ENCODE results near the gene CNKSR3.
"Not testable (repeated sequence)": the region's sequence is repeated elsewhere in the genome, so short reads cannot be mapped to it uniquely, and the experiment has no call there.

The CNKSR3 gene

DNA sequence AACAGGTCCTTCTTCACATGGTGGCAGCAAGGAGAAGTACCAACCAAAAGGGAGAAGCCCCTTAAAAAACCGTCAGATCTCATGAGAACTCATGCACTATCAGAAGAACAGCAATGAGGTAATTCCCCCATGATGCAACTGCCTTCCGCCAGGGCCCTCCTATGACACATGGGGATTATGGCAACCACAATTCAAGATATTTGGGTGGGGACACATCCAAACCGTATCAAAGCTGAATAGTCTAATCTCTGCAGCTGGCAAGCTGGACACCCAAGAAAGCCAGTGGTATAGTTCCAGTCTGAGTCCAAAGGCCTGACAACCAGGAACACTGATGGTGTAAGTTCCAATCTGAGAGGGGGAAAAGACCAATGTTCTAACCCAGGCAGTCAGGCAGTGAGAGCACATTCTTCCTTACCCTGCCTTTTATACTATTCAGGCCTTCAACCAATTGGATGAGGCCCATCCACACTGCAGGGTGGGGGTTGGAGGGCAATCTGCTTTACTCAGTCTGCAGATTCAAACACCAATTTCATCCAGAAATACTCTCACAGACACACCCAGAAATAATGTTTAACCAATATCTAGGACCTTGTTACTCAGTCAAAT lies 17.9 kb upstream of the CNKSR3 start:
- no peak for DNase-seq (ENCODE audit: low read depth in 2 of 2)

DNA sequence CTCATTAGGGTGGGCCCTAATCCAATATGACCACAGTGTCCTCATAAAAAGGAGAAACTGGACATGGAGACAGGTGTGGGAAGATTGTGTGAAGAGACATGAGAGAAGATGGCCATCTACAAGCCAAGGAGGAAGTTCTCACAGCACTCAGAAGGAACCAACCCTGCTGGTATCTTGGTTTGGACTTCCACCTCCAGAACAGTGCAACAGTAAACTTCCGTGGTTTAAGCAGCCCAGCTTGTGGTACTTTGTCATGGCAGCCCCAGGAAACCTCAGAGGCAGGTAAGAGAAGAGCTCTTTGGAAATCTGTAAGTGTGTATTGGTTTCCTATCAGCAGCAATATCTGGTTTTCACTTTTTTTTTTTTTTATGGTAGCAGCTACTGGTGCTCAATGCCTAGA lies 16.5 kb upstream of the CNKSR3 start:
- no peak for DNase-seq (ENCODE audit: low read depth in 2 of 2)

DNA sequence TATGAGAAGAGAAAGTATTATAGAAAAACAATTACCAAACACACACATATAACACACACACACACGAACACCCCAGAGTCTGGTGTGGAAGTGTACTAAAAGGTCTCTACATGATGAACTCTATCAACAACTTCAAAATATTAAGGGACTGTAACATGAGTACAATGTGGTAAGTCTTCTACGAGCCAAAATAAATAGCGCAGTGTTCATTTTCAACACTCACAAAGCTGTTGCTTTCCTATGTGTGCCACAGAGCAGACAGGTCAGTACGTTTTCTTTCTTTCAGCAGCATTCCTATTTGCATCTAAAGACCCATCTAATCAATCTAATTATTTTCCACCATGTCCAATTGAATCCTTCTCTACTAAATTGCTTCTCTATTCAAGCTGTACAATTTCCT lies 12.1 kb upstream of the CNKSR3 start:
- no peak for DNase-seq (ENCODE audit: low read depth in 2 of 2)

DNA sequence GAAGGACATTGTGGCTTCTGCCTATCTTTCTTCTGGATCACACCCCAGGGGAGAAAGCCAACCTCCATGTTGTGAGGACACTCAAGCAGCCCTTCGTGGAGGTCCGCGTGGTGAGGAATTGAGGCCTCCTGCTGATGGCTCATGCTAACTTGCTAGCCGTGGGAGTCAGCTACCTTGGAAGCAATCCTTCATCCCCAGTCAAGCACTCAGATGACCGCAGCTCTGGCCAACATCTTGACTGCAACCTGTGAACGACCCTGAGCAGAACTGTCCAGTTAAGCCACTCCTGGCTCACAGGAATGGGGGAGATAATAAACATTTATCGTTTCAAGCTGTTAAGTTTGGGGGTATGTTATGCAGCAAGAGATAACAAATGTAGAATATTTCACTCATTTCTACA lies 10.9 kb upstream of the CNKSR3 start:
- DNase-seq (ENCODE audit: low read depth in 2 of 2), result no peak

DNA sequence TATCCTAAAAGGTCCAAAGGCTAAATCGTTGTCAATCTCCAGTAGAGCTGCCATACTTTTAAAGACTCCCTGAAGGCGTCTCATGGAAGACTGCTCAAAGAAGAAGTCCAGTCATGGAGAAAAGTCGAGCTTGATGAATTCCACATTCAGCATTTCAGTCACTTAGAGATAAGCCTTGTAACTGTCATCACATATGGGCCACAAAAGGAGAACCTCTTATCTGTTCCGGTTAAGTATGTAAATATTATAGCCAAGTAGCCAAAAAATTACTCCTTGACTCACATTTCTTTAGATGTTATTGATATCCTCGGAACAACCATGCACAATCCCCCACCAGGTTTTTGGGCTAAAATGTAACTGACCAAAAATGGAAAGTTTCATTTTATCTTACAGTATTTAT lies 9.8 kb upstream of the CNKSR3 start:
- no peak for DNase-seq (ENCODE audit: low read depth in 2 of 2)

DNA sequence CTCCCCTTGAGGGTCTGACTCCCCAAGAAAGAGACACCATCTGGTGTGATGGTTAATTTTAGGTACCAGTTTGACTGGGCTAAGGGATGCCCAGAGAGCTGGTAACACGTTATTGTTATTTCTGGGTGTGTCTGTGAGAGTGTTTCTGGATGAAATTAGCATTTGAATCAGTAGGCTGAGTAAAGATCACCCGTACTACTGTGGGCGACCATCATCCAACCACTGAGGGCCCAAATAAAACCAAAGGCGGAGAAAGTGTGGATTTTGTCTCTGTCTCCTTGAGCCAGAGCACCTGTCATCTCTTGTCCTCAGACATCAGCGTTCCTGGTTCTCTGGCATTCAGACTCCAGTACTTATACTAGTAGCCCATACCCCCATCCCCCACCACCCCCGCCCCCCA lies 7.9 kb upstream of the CNKSR3 start:
- no peak for DNase-seq (ENCODE audit: low read depth in 2 of 2)

DNA sequence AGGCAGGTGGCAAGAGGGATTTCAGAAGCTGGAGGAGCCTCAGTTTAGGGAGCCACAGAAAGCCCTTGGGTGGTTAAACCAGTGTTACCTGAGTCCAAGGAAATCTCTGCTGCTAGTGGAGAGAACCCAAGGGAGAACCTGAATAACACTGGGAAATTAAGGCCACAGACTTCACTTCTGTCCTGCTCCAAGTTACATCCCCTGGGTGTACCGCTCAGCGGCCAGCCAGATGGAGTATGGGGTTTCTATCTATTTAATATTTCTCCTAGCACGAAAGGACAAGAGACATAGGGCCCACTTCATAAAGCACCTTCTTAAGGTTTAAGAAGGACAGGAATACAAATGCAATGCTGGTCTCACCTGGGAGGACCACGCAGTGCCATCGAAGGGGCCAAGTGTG lies 5.8 kb upstream of the CNKSR3 start:
- DNase-seq (ENCODE audit: low read depth in 2 of 2), result no peak

DNA sequence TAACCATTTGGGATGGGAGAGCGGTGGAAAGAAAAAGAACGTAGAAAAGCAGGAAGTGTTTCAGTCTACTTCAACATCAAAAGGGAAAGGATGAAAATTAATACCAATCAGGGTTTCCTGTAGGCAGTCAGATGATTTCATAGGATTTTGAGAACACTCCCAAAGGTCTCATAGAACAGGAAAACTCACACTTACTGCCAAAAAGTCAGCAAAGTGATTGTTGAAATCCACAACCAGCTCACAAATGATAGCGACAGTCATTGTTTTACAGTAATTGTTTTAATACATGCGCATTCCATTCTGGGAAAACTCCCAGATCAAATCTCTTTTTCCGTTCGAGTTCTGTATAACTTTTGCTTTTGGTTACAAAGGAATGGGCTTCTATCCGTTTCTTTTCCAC lies 5.3 kb upstream of the CNKSR3 start:
- DNase-seq (ENCODE audit: low read depth in 2 of 2), result no peak

DNA sequence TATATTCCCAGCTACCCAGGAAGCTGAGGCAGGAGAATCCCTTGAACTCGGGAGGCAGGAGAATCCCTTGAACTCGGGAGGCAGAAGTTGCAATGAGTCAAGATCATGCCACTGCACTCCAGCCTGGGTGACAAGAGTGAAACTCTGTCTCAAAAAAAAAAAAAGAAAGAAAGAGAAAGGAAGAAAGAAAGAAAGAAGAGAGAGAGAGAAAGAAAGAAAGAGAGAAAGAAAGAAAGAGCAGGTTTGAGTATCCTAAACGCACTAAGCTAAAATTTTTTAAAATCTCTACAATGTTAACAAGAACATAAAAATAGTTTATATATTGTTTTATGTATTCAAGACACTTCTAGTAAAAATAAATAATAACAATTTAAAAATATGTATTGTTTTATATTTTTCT lies 4.6 kb upstream of the CNKSR3 start:
- DNase-seq (ENCODE audit: low read depth in 2 of 2), result not testable (repeated sequence)

DNA sequence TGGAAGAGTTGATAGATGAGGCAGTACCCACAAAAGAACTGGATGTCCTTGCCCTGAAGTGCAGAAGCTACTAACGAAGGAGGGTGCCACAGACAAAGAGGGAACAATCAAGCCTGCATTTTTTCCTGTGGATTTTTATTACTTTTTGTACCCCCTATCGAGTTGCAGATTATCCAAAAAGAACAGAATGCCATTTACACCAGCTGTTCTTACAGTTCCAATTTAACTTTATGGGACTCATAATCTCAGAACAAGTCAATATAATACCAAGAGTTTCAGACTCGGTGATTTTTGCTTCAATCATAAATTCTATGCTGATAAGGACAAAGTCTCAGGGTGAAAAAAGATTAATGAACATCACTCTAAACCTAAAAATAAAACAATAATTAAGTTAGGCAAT lies 4.0 kb upstream of the CNKSR3 start:
- no peak for DNase-seq (ENCODE audit: low read depth in 2 of 2)

DNA sequence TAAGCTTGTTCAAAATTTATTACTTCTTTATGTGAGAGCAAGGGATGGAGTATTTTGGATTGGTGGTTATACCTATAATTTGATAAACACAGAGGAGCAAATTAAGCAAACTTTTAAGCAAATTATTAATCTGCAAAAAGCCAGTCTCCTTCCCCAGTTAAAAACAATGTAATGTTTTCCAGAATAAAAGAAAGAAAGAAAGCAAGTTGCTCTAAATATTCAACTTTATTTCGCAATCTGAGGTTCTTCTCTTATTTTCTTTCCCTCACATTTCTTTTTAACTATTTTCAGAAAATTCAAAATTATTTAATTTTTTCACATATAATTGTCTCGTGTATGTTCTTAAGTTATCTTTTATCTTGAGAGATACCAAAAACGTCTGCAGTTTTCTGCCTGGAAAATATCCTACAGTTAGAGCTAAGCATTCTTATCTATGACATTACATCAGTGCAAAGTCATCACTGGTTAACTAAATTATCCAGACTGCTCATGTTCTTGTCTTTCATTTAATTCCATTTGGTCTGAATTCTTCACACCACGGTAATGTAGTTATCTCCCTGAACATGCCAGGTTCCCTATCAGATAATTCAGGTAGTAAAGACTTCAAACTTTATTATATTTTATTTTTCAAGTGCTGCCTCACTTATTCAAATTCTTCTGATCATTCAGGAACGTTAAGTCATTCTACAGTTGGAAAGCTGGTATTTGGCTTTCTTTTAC lies 3.3 kb upstream of the CNKSR3 start:
- no peak for DNase-seq (ENCODE audit: low read depth in 2 of 2)

DNA sequence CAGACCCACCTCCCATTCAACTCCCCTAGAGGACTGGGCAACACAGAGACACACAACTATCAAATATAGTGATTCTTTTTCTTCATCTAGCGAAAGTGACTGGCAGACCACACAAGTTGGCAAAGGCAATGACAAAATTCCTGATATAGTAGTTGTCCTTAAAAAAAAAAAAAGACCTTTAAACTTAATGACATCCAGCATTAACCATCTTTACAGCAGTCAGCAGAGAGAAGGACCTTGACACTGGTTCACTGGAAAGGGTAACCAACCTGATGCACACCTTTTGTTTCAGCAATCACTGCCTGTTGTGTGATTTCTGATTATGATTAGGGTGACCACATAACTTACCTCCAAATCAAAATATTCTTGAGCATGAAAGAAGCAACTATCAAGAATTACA lies 1.7 kb upstream of the CNKSR3 start:
- DNase-seq (ENCODE audit: low read depth in 2 of 2), result no peak

DNA sequence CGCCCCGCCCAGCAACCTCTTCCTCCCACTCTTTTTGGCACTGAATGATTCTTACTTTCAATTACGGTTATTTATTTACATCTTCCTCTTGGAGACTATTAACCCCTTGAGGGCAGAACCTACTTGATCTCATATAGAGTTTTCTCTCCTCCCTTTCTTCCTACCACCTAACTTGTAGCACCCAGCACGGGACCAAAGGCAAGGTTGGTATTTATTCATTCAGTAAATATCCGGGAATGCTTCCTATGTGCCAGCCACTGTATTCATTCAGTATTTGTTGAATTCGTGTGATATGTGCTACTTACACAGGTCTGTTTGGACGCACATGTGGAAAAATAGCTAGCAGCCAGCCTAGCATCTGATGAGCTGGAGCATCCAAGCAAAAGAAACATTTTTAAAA lies 1.3 kb upstream of the CNKSR3 start:
- DNase-seq (ENCODE audit: low read depth in 2 of 2), result no peak

DNA sequence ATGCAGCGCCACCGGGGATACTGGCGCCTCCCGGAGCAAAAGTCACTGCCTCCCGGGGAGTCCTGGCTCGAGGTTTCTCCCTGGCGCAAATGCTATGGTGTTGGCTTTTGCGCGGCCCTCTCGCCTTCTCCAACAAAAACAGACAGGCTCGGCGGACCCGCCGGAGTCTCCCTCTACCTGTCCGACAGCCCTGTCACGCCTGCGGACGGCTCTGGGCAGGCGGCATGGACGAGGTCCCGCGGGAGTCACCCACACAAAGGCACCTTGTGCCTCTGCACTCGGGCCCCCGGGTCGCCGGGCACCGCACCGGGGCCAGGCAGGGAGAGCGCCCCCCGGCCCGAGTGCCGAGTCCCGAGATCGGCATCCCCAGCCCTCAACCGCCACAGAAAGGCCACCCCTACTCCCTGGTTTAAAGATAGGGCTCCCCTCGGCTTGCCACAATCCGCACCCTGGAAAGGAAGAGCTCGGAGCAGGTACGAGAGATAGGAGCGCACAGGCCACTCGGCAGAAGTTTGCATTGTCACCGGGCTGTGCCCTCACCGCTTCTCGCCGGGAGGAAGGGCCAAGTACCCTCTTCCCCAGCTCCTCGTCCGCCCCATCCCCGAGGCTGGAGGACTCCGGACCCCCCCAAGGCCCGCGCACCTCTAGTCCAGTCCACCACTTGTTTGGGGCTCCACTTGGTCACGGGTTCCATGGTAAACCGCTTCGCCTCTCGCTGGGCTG lies 903 bp downstream of the CNKSR3 start:
- no peak for DNase-seq (ENCODE audit: low read depth in 2 of 2)

DNA sequence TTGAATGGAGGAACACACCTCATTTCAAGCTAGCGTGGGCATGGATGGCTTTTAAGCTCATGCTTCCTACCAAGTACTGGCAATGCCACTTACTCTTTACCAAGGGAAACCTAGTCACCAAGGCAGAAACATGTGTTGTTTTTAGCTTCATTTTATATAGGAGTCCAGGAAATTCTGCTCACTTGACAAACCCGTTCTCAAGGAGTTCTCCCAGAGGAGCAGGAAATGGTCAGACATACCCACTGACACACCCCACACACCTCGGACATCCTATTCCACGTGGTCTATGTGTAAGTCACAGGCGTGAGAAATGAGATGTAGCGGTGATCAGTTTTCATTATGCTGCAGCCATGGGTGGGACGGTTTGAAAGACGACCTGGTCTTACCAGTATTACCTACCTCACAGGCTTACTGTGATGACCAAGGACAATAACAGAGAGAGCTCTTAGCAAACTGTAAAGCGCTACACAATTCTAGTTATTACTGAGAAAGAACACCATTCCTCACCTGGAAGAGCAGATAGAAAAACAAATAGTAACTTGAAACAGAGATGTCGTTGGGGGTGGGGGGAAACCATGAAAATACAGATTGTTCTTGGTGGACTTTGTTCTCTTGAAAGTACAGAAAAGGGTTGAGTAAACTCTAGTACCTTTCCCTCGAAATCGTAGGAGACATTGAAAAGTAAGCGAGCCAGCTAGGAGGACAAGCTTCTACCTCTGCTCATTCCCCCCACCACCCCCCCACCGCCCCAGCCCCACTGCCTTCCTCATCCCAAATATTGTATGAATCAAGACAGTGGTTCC lies 1.7 kb downstream of the CNKSR3 start:
- no peak for DNase-seq (ENCODE audit: low read depth in 2 of 2)

DNA sequence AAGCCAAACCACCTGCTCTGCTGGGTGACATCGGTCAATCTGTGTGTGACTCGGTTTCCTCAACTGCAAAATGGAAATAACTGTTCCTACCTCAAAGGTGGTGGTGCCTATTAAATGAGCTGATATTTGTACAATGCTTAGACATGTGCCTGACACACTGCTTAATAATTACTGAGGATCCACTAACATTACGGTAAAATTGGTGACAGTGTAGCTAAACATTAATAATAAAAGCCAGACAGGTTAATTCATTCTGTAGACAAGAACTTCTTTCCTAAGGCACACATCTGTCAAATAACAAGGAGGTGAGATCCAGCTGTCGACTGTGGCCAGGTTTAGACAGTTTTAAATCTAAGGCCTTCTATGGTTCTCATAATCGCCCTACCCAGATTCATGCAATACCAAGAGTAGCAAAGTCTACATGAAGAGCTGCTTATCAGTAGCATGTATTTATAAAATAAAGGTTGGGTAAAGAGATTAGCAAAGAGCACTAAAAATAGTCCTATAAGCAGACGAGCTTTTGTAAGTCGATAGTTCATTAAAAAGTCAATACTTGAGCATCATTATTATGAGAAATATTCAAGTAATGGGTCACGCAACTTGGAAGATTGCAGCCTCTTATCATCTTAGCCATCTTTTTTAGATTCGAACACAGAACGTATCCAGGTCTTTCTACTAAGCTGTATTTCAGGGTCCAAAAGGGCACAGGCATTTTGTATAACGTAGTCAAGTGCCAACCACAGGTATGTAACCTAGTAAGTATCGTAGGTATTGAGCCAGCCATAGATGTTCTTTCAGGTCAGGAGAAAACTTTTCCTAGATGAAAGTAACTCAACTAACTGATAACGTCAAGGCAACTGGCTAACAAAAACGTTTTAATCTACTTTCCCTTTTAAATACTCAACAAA lies 3.2 kb downstream of the CNKSR3 start:
- DNase-seq (ENCODE audit: low read depth in 2 of 2), result no peak

DNA sequence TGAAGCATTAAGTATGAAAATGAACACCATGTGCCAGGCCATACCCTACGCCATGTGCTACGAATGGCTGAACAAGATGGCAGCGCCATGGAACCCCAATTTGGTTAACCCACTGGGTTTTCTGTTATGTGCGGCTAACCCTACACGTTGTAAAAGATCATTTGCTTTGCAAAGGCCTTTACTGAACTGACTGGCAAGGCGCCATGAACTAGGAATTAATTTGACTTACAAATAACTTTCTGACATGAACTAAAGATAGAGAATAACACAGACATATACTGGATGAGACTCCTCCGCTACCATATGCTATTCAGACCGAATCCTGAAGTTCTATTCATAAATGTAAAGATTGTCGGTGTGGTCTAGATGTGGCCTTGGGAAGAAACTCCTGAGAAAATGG lies 3.9 kb downstream of the CNKSR3 start:
- no peak for DNase-seq (ENCODE audit: low read depth in 2 of 2)

DNA sequence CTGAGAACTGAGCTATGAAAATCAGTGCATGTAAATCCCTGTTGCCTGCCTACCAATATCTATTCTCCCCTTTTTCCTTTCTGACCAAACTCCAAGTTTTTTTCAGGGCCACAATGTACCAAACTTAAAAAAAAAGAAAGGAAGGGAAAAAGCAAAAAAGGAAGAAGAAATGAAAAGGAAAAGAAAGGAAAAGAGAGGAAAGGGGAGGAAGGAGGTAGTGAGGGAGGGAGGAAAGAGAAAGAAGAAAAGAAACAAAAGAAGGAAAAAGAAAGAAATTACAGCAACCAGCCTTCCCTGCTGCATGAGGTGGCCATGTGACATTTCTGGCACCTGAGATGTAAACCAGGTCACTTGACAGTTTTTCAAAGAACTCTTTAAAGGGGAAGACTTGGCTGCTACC lies 4.4 kb downstream of the CNKSR3 start:
- no peak for DNase-seq (ENCODE audit: low read depth in 2 of 2)

DNA sequence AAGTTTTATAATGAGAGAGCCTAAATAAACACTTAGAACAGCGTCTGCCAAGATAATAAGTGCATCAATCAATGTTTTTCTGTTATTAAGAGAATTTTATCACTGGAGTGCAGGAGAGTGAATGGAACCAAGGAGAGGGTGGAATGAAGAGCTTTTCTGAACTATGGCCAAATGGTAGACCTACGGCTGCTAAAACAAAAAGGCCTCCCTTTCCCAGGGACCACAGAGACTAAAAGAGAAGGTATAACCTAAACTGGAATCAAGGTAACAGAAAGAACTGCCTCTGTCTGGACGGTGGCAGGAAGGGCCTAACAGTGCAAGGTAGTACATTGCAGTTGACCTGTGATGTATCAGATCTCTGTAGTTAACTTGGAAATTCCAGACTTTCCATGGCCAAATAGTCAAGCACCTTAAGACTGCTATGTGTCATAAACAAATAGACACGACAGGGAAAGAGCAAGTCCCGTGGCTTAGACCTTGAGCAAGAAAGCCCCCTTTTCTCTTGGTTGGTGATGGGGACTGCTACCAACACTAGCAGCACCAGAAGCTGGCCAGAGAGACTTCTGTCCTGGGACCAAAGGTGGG lies 5.5 kb downstream of the CNKSR3 start:
- DNase-seq (ENCODE audit: low read depth in 2 of 2), result no peak

DNA sequence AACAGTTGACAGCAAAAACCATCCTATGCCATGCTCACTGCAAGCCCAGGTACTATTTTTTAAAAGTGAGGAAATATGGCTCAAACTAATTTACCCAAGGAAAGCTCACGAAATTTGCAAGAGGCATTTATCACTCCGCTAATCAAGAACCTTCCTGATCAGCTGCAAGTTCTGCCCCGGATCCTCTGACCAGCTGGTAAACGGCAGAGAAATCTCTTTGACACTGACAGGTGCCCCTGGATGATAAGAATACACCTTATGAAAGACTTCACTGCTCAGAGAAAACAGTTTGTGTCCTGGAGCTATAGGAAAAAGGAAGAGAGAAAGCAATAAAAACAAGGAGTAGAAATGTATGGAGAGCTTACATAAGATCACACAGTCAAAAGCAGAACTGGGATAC lies 6.4 kb downstream of the CNKSR3 start:
- DNase-seq (ENCODE audit: low read depth in 2 of 2), result no peak

DNA sequence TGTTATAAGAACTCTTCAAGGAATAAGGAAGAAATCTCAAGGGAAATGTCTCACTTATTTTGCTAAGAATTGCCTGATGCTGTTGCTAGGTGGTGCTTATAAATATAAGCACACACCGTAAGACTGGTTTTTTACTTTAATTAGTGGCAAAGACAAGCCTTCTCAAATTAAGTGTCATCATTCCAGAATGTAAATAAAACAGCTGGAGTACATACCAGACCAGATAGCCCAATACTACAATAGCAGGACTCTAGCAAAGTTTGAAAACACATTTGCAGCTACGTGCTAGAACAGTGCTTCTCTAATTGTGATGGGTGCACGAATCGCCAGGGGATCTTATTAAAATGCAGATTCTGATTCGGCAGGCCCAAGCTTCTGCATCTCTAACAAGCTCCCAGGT lies 6.8 kb downstream of the CNKSR3 start:
- no peak for DNase-seq (ENCODE audit: low read depth in 2 of 2)

All from stimulated activated CD8-positive, alpha-beta memory T cell treated with anti-CD3 and anti-CD28 coated beads, Interleukin-15, amount 100 ng/mL, for 4 hours (primary cell).